Limb (tissue), 2 donors: ENCODE results near the gene MFSD2B.

Experiments used
- DNase-seq, 2 donors: peaks; one replicate each; pipeline ENCODE4 v3.0.0-alpha.2; 2016; ENCODE audit errors: extremely low spot score in 2 of 2

MFSD2B gene

GRCh38 chr2:24050041-24050979 lies 40.4 kb downstream of the MFSD2B start:
- DNase-seq, result peak in 1 of 2 donors; percentile 63

- no peak for DNase-seq
Observed at GRCh38 chr2:24051833-24052232, 41.9 kb downstream of the MFSD2B start.

- no peak for DNase-seq
Observed at GRCh38 chr2:24052951-24053350, 43.1 kb downstream of the MFSD2B start.

GRCh38 chr2:24054366-24055010 lies 44.6 kb downstream of the MFSD2B start:
- DNase-seq, result no peak

- DNase-seq, result no peak
Observed at GRCh38 chr2:24055750-24056149, 45.9 kb downstream of the MFSD2B start.

- no peak for DNase-seq
Observed at GRCh38 chr2:24058564-24059271, 48.8 kb downstream of the MFSD2B start.

- no peak for DNase-seq
Observed at GRCh38 chr2:24065341-24065740, 55.5 kb downstream of the MFSD2B start.

- DNase-seq, result no peak
Observed at GRCh38 chr2:24072259-24072658, 62.4 kb downstream of the MFSD2B start.

GRCh38 chr2:24073816-24074215 lies 63.9 kb downstream of the MFSD2B start:
- no peak for DNase-seq

GRCh38 chr2:24075259-24075658 lies 65.4 kb downstream of the MFSD2B start:
- no peak for DNase-seq
